HL-60/S4 treated with phorbol 12-myristate 13-acetate at 8.2 ng/mL for 4 days and 3 days (cell line): ENCODE data around the gene BBIP1.

Source experiments
- in situ Hi-C: fragments of 300-500 bp; cut with MboI; formaldehyde crosslinking; loops from 2 replicates; pipeline ENCODE4 v1.15.0; 2022; ENCODE audit warnings: low sequenced_read_pairs

BBIP1 gene, protein sequence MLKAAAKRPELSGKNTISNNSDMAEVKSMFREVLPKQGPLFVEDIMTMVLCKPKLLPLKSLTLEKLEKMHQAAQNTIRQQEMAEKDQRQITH

DNA sequence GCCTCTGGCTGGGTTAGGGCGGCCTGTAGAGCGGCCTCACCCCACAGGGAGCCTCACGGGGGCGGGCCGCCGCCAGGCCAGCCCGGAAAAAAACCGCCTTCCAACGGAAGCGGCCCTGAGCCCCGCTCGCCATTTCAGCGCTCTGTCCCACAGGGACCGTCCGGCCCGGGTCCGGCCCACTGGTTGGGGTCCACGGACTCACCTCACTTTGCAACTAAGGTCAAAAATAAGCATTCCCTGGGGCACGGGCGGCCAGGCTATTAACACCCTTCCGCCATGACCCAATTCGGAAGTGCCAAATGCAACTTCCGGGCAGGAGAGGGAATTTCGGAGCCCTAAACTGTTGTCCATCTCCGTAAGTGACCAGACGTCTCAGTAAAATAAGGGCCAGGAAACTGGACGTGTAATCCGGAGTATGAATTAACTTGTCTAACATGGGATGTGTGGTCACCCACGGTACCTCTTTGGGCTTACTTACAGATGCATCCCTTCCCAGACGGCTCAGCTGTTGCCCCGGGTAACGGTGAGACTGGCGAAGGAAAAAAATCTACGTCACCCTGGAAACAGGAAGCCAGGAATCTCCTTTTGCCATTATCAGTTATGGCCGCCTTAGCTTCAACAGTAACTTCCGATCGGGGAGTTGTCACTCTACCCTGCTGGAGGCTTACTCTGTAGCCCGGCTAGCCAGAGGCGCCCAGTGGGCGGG, at the start of gene BBIP1:
Gene BBIP1, minus strand, starts transcription at position 538 of the 706 bp plus-strand sequence. CDS start 1,023 bp downstream, outside the sequence.
- in situ Hi-C loops = no loop called here

DNA sequence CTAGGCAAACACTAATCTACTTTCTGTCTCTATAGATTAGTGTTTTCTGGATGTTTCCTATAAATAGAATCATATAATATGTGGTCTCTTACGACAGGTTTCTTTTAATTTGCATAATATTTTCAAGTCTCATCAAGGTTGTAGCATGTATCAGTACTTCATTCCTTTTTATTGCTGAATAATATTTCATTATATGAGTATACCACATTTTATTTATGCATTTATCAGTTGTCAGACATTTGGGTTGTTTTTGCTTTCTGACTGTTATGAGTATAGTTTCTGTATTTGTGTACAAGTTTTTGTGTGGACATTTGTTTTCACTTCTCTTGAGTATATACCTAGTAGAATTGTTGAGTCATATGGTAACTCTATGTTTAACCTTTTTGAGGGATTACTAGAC, 48.7 kb upstream of the BBIP1 start:
- in situ Hi-C loops = no loop called here

DNA sequence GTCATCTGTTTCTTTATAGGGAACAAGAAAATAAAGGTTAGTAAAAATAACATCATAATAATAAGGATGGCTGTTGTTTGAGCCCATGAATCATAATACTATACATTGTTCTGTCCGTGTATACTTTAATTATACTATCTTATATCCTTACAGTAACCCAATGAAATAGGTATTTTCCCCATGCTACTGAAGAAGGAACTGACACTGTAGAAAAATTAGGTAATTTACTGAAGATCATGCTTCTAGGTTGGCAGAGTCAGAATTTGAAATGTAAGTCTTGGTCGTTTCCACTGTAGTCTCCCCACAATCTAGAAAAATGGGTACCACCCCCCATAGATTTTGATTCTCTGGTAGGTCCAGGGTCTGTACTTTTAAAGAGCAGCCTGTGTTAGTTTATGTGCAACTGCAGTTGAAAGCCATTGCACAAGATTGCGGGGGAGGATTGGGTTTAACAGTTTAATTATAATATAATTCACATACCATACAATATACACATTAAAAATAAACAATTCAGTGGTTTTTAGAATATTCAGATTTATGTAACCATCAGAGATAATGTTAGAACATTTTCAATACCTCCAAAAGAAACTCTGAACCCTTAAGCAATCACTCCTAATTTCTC, 48.1 kb upstream of the BBIP1 start:
- in situ Hi-C loops = no loop called here

DNA sequence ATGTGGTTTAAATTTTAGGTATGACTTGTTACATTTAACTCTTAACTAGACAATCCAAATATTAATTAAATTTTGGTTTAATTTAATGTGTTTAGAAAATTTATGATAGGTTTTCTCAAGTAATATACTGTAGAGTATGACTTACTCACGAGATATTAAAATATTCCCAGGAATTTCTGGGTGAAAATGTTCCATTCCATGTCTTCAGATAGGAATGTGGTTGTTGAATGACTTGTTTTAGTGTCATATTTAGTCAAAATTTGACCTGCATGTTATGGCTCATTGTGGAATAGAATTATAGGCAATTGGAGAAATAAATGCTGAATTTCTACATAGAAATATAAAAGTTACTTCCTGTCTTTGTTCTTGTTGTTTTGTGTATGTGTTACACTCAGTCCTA, 47.2 kb upstream of the BBIP1 start:
- in situ Hi-C loops = no loop called here

DNA sequence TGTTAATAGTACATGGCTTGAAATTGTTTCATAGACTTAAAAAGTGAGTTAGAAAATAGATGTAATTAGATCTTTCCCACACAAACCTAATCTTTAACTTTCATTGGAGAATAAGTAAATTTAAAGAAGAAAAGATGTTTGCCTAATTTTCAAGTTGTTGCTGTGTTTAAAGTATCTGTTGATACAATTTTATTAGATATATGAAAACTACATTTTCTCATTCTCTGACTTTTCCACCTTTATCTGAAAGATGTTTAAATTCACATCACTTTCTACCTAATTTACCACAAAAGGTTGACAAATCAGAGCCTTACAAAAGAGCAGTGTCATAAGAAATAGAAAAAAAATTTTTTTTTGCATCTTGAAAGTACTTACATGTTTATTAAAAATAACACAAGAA, 46.2 kb upstream of the BBIP1 start:
- in situ Hi-C loops = no loop called here

DNA sequence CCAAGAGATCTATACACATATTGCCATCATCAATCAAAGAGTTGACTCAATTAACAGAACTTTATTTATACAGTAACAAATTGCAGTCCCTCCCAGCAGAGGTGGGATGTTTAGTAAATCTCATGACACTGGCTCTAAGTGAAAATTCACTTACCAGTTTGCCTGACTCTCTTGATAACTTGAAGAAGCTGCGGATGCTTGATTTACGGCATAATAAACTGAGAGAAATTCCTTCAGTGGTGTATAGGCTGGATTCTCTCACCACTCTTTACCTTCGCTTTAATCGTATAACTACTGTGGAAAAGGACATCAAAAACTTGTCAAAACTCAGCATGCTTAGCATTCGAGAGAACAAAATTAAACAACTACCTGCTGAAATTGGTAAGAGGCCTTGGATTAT, 45.7 kb upstream of the BBIP1 start:
- in situ Hi-C loops = no loop called here

DNA sequence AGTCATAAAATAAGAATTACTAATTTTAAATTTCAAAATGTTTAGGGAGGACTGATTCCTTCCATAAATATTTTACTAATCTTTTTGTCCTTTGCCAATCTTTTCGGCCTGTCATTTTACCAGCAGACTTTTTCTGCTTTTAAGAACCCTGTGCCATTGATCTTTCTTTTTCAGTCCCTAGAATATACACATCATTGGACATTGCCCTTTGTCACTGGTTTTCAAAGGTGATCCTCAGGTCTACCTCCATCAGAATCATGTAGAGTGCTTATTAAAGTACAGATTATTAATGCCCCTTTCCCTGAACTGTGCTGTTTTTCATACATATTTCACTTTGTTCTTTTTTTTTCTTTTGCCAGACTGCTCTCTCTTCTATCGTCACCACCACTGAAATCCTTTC, 44.2 kb upstream of the BBIP1 start:
- in situ Hi-C loops = no loop called here

DNA sequence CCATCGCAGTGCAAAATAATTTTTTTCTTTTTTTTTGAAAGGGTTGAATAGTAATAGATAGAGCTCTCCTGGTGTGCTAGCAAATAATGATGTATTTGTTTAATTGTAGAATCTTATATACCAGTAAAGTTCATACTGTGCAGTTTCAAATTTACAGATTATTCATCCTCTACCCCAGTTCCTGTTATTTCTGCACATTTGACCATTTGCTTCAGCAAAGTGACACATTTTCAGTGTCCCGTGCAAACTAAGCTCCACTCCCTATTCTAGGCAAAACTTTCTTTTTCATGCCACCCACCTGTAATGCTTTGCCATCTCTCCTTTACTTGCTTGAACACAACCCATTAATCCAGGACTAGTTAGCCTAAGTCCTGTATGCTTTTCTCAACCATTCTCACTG, 43.5 kb upstream of the BBIP1 start:
- in situ Hi-C loops = no loop called here

DNA sequence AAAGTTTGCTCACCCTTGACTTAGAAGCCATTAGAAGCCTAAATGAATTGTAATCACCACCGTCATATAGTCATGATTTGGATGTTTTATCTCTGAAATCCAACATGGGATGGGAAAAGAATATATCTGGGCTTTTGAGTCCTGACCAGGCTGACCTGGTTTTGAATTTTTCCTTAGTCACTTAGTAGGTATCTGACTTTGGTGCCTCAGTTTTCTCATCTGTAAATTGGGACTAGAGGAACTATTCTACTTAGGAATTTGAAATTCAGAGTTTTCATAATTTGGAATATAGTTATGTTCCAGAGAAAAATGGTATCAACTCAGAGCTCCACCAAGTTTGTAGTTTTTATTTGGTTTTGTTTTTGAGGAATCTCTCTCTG, 41.3 kb upstream of the BBIP1 start:
- in situ Hi-C loops = no loop called here

DNA sequence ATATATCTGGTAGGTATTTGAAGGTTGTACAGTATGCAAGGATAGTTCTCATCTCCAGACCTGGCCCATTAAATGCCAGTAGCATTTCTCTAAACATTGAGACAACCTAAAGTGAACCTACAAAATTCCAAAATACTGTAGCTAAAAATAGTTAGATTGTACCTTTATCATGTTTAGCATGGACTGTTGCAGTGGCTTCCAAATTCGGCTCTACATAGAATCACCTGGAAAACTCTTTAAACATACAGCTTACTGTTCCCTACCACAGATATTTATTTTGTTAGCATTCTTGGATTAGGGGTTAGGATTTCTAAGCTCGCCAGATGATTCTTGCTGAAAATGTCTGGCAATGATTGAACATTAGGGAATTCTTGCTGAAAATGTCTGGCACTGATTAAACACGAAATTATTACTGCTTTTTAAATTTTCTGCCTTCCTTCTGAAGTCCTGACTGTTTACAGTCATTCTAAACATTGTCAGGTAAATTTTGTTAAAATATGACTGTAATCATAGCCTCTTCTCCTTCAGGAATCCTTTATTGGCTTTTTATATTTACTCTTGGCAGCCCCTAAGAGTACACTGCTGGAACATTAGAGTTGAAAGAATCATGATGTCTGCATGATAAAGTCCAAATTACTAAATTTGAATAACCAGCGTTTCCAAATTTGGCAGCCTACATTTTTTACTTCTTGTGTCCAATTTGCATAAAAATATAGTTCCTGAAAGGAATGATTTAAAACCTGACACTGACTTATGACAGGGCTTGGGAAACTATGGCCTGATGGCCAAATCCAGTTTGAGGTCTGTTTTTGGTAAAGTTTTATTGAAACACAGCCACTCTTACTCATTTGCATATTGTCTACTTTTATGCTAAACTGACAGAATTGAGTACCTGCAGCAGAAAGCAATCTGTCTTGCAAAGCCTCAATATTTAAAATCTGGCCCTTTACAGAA, 40.7 kb upstream of the BBIP1 start:
- in situ Hi-C loops = no loop called here

DNA sequence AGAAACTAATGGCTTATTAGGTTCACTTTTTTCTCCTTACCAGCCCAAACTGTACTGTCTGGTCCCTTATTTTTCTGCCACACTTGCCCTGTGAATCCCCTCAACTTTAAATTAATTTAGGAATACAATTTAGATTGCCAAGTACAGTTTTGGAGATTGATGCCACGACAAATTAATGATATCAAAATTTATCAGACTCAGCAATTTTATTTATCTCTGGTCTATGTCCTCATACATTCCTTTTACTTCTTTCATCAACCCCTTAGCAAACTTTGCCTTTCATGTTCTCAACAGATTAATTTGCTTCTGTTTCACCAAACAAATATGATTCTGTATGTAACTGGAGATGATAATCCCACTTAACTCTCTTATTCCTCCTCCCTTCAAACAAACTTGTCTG, 38.6 kb upstream of the BBIP1 start:
- in situ Hi-C loops = no loop called here

DNA sequence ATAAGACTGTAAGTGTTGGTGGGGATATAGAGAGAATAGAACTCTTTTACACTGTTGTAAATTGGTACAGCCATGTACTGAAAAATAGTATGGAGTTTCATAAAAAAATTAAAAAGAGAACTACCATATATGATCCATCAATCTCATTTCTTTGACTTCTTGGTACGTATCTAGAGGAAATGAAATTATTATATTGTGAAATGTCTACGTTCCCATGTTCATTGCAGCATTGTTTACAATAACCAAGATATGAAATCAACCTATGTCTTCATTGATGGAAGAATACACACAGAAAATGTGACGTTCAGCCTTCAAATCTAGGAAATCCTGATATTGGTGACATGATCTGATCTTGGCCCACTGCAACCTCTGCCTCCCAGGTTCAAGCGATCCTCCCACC, 32.4 kb upstream of the BBIP1 start:
- in situ Hi-C loops = no loop called here

DNA sequence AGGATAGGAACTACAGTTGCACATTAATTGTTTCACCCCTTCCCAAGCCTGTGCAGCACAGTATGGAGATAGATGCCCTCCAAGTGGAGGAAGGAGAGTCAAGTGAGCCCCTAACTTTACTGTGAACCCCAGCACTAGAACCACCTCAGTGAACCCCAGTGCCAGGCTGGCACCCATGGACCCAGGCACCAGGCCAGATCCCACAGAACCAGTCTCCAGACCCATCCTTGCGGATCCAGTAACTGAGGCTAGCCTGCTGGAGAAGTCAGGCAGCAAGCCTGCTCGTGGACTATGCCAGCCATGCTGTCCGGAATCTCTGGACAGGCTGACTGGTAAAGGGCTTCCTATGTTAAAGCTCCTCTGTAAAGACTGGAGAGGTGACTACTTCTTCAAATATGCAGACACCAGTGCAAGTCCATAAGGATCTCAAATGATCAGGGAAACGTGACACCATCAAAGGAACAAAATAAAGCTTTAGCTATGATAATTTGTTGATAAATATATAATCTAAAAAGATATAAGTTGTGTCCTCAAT, 28.1 kb upstream of the BBIP1 start:
- in situ Hi-C loops = no loop called here

DNA sequence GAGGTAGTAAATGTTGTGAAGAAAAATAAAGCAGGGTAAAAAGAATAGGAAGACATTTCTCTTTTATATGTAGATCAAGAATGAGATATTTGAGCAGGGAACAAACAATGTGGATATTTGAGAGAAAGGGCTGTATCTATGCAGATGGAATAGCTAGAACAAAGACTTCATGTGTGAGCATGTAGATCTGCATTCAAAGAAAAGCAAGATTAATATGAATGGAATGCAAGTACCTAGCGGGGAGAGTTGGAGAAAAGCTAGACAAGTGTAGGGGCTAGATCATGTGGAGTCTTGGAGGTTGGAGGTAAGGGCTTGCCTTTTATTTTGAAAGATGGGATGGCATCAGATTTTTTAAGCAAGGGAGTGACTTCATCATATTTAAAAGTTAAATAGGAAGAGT, 27.5 kb upstream of the BBIP1 start:
- in situ Hi-C loops = no loop called here

DNA sequence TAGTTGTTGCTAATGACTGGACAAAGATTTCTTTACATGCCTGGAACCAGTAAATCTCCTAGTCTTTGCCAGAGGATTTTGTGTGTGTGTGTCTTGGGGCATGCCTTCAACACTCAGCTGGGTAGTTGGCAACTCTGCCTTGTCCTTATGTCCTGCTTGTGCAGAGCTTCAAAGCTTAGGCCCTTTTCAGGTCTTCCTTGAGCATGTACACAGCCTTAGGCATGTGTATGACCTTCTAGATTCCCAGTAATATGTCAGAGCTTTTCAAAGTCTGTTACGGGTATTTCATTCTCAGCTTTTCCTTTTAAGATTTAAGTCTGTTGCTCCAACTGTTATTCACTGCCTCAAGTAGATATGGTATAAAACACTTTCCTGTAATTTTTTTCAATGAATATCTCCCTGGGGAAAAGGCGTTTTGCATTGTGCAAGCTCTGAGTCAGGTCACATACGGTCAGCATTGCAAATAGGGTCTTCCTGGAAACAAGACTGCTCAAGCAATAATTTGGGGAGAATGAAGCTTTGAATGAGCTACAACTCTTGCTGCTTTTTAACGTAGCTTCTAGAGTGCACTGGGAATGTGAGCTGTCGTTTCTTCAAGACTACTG, 25.9 kb upstream of the BBIP1 start:
- in situ Hi-C loops = no loop called here

DNA sequence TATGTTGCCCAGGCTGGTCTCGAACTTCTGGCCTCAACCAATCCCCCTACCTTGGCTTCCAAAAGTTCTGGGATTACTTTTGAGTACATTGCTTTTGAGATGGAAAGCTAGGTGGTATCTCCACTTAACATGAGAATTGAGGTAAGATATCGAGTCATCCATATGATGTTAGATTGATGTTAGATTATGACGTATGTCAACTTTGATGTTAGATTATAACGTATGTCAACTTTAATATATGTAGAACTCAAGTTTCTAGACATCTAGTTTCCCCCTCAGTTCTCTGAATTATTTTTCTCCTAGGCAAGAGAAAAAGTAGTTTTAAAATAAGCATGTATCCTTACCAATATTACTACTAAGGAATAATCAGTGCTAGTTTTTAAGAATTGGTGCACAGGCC, 20.4 kb upstream of the BBIP1 start:
- in situ Hi-C loops = no loop called here

DNA sequence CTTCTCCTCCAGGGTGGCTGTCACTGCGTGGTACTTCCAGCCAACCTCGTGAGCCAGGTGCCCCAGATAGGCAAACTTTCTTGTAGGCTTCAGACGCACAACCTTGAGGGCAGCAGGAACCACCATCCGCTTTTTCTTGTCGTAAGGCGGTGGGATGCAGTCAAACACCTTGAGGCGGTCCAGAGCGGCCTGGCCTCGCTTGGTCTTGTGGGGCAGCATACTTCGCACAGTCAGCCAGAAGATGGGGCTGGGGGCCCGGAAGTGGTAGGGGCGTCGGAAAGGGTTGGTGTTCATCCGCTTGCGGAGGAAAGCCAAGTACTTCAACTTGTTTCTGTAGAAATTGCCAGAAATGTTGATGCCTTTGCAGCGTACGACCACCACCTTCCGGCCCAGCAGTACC, 17.8 kb upstream of the BBIP1 start:
- in situ Hi-C loops = no loop called here

DNA sequence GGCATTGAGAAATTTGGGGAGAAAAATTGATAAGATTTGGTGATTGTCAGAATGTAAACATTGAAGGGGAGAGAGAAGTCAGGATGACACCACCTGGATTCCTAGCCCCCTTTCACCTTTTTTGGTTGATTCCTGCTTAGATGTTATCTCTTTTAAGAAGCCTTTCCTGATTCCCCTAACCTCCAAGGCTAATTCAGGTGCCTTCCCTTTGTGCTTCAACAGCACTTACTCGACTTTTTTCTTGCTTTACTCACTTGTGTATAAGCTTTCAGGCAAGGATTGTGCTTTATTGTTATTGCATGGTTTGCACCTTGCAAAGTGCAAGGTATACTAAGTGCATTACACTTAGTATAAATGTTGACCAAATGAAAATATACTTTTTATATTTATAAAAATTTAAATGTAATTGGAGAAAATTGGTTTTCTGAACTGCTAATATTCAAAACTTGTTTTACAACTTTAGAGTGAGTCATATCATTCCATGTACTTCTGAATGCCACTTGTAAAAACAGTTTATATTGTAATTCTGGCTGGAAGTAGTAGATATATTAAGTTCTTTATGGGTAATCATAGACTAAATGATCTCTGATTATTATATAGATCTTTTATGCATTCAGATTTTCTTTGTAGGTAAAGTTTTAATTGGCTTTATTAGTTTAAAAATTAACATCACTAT, 13.7 kb upstream of the BBIP1 start:
- in situ Hi-C loops = no loop called here

DNA sequence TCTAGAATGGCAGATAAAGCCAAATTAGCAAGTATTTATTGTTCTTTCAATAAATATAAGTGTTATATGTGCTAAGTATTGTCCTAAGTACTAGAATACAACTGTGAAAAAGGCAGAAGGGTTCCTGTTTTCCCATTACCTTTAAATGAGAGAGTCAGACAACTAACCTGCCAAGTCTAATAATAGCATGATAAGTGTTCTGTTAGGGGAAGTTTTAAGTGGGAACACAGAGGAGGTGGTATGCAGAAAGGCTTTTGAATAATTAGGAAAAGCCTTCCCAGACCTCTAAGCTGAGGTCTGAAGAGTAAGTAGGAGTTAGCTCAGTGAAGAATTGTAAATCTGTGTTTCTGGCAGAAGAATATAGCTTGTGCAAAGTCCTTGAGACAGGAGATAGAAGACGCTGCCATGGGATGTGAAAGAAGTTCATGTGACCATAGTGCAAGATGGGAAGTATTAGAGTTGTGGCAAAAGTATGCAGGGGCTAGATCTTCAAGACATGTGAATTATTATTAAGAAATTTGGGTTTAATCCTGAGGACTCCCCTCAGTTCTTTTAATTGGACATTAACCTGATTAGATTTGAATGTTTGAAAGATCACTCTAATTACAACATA, 12.9 kb upstream of the BBIP1 start:
- in situ Hi-C loops = no loop called here

DNA sequence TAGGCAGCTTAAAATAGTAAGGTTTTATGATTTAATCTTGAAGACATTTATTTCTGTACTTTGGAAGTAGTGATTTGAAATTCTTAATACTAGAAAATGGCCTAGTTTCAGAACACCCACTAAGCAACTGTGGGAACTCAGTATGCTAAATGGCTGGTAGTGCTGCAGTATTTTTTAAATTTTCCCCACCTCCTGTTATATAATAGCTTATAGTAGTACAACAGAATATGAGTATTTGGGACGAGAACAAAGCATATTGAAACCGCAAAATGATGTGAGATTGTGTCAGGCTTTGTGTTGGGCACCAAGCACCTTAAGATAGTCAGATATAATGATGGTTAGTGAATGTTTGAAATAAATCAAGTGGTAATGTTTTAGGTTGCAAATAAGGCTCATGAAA, 8.5 kb upstream of the BBIP1 start:
- in situ Hi-C loops = no loop called here
